ENCODE data around the gene PPP1R18. TPM values are rescaled to one million over a fixed set of nuclear protein-coding genes. Genes with fewer than 3 reads are reported as not detected.

PPP1R18 gene
- total and polyA plus RNA-seq, 4 donors: 28.2 to 155 (median 66.6) TPM

DNA sequence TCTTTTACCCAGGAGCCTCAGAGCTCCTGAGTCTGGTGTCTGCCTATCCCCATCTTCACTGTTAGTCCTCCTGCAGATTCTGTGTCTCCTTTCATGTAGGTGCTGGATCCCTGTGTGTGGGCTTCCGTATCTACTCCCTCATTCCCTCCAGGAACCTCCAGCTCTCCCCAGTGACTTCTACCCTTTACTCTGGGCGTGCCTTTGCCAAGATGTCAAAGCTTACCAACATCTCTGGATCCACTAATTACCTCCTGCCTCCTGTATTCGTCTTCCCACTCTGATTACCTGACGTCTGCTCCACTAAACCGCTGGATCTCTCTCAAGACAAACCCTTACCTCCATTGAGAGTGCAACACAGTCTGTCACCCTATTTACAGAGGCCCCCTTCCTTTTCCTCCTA lies 41.7 kb downstream of the PPP1R18 start:
- Histone ChIP-seq H3K4me1 (ENCODE audit: control insufficient read depth in 5 of 5, insufficient read depth in 5 of 5, low read length in 5 of 5) (peaks cover 0 to 10% (median 0%) of the 10 kb centered on the region in 5 donors), H3K9me3 (ENCODE audit: control insufficient read depth in 4 of 4, insufficient read depth in 3 of 4, low read length in 3 of 4) (no peaks in the 10 kb centered on the region), H3K9ac (ENCODE audit: insufficient read depth in 1 of 2, low read length in 2 of 2) (no peak overlapping the region), H3K36me3 (ENCODE audit: control insufficient read depth in 4 of 4, insufficient read depth in 4 of 4, low read length in 4 of 4) (peaks cover 4 to 35% (median 26%) of the 10 kb centered on the region in 4 donors), H3K27me3 (ENCODE audit: control insufficient read depth in 3 of 3, insufficient read depth in 3 of 3, low read length in 2 of 3) (no peaks in the 10 kb centered on the region), H3K4me3 (no peak overlapping the region), H3K27ac (ENCODE audit: low read depth in 1 of 2, low read length in 1 of 2) (no peak overlapping the region)
- 64 to 81% methylated on average over 5 of the region's 5 CpGs for WGBS, 2 donors
- ATAC-seq (ENCODE audit: insufficient read depth, low FRiP score): no peak
- DNase-seq: no peak
- TF ChIP-seq, protein P1, sequence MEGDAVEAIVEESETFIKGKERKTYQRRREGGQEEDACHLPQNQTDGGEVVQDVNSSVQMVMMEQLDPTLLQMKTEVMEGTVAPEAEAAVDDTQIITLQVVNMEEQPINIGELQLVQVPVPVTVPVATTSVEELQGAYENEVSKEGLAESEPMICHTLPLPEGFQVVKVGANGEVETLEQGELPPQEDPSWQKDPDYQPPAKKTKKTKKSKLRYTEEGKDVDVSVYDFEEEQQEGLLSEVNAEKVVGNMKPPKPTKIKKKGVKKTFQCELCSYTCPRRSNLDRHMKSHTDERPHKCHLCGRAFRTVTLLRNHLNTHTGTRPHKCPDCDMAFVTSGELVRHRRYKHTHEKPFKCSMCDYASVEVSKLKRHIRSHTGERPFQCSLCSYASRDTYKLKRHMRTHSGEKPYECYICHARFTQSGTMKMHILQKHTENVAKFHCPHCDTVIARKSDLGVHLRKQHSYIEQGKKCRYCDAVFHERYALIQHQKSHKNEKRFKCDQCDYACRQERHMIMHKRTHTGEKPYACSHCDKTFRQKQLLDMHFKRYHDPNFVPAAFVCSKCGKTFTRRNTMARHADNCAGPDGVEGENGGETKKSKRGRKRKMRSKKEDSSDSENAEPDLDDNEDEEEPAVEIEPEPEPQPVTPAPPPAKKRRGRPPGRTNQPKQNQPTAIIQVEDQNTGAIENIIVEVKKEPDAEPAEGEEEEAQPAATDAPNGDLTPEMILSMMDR (IDR thresholded peaks at IDR 0.05; ENCODE audit: control extremely low read depth, extremely low read depth): no peak

DNA sequence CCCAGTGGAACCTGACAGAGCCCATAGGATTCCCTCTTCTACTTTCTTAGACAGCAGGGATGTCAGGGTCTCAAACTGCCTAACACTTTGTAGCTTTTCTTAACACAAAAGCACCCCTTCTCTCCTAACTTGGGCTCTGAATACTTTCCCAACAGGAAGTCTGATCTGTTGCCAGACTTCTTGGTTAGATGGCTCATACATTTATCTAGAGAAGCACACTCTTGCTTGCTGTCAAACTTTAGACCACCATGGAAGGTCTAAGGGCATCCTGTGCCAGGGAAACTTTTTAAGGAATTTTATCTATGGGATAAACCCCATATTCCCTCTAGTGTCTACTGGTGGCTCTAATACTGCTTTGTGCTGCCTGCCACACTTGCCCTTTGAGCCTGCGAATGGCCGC lies 42.8 kb downstream of the PPP1R18 start:
- no peak overlapping the region for H3K27ac ChIP-seq (ENCODE audit: low read depth in 1 of 2, low read length in 1 of 2)
- no peaks in the 10 kb centered on the region for H3K27me3 ChIP-seq (ENCODE audit: control insufficient read depth in 3 of 3, insufficient read depth in 3 of 3, low read length in 2 of 3)
- no peaks in the 10 kb centered on the region for H3K9me3 ChIP-seq (ENCODE audit: control insufficient read depth in 4 of 4, insufficient read depth in 3 of 4, low read length in 3 of 4)
- TF ChIP-seq, protein P1 (IDR thresholded peaks at IDR 0.05; ENCODE audit: control extremely low read depth, extremely low read depth): no peak
- H3K4me3 ChIP-seq: no peak overlapping the region
- H3K9ac ChIP-seq (ENCODE audit: insufficient read depth in 1 of 2, low read length in 2 of 2): no peak overlapping the region
- 96 to 98% methylated on average over 2 of the region's 2 CpGs for WGBS, 2 donors
- H3K36me3 ChIP-seq (ENCODE audit: control insufficient read depth in 4 of 4, insufficient read depth in 4 of 4, low read length in 4 of 4): peaks cover 4 to 37% (median 25%) of the 10 kb centered on the region in 4 donors
- DNase-seq: no peak
- no peak for ATAC-seq (ENCODE audit: insufficient read depth, low FRiP score)
- peaks cover 0 to 10% (median 0%) of the 10 kb centered on the region in 5 donors for H3K4me1 ChIP-seq (ENCODE audit: control insufficient read depth in 5 of 5, insufficient read depth in 5 of 5, low read length in 5 of 5)

DNA sequence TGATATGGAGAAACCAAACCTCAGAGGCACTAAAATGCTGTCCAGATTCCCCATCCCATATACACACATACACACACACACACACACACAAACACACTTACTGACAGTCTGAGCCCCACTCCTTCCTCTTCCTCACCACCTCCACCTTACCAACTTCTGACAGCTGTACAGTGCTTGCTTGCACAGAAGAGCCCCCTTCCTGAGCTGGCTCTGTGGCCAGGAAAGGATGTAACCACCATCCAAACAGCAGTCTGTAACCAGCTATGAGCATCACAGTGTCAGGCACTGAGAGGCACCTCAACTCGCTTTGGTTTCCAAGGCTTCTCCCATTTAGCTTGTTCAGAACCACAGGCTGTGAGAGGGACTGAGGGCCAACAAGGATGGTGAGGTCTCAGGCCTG lies 45.4 kb downstream of the PPP1R18 start:
- no peak overlapping the region for H3K4me3 ChIP-seq
- H3K4me1 ChIP-seq (ENCODE audit: control insufficient read depth in 5 of 5, insufficient read depth in 5 of 5, low read length in 5 of 5): no peaks in the 10 kb centered on the region
- TF ChIP-seq, protein P1 (IDR thresholded peaks at IDR 0.05; ENCODE audit: control extremely low read depth, extremely low read depth): no peak
- DNase-seq: no peak
- 46 to 78% methylated on average over 1 of the region's 1 CpG for WGBS, 2 donors
- no peak overlapping the region for H3K27ac ChIP-seq (ENCODE audit: low read depth in 1 of 2, low read length in 1 of 2)
- ATAC-seq (ENCODE audit: insufficient read depth, low FRiP score): no peak
- H3K9ac ChIP-seq (ENCODE audit: insufficient read depth in 1 of 2, low read length in 2 of 2): no peak overlapping the region
- no peaks in the 10 kb centered on the region for H3K27me3 ChIP-seq (ENCODE audit: control insufficient read depth in 3 of 3, insufficient read depth in 3 of 3, low read length in 2 of 3)
- no peaks in the 10 kb centered on the region for H3K9me3 ChIP-seq (ENCODE audit: control insufficient read depth in 4 of 4, insufficient read depth in 3 of 4, low read length in 3 of 4)
- H3K36me3 ChIP-seq (ENCODE audit: control insufficient read depth in 4 of 4, insufficient read depth in 4 of 4, low read length in 4 of 4): peaks cover 4 to 39% (median 25%) of the 10 kb centered on the region in 4 donors

DNA sequence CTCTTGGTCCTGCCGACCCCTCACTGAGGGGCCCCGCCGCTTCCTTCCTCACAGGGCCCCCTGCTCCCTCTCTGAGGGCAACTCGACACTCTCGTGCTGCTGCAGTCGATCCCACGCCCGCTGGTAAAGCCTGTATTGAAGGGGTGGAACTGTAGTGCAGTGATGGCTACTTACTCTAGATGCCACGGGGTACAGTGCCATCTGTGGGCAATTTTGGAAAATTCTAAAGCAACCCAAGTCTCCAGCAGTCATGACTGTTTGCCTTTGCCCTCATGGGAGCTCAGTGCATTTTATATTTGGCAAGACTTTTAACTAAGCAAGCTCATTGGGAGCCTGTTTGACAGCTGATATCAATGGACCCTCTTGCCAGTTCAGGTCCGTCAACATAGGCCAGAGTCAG lies 46.0 kb downstream of the PPP1R18 start:
- 51 to 77% methylated on average over 10 of the region's 10 CpGs for WGBS, 2 donors
- H3K4me1 ChIP-seq (ENCODE audit: control insufficient read depth in 5 of 5, insufficient read depth in 5 of 5, low read length in 5 of 5): no peaks in the 10 kb centered on the region
- no peak overlapping the region for H3K4me3 ChIP-seq
- H3K27me3 ChIP-seq (ENCODE audit: control insufficient read depth in 3 of 3, insufficient read depth in 3 of 3, low read length in 2 of 3): no peaks in the 10 kb centered on the region
- no peak overlapping the region for H3K9ac ChIP-seq (ENCODE audit: insufficient read depth in 1 of 2, low read length in 2 of 2)
- peaks cover 4 to 40% (median 25%) of the 10 kb centered on the region in 4 donors for H3K36me3 ChIP-seq (ENCODE audit: control insufficient read depth in 4 of 4, insufficient read depth in 4 of 4, low read length in 4 of 4)
- DNase-seq (no peak), ATAC-seq (ENCODE audit: insufficient read depth, low FRiP score) (no peak)
- TF ChIP-seq, protein P1 (IDR thresholded peaks at IDR 0.05; ENCODE audit: control extremely low read depth, extremely low read depth): no peak
- no peak overlapping the region for H3K27ac ChIP-seq (ENCODE audit: low read depth in 1 of 2, low read length in 1 of 2)
- H3K9me3 ChIP-seq (ENCODE audit: control insufficient read depth in 4 of 4, insufficient read depth in 3 of 4, low read length in 3 of 4): no peaks in the 10 kb centered on the region

All from lung (tissue), 12 donors.